WERI-Rb-1 (cell line): ENCODE results near the gene MITF.
A peak's percentile ranks its signal among the peaks of the same experiment; 100 is the strongest.

ENCODE experiments used
- DNase-seq: peaks from one replicate; pipeline ENCODE4 v3.0.0-alpha.2; 2020
- H3K27ac ChIP-seq: fragments of 250-450 bp; sonication (Bioruptor Pico); 2 replicates; pipeline ENCODE4 v1.5.1; 2020; ENCODE audit warnings: mild to moderate bottlenecking, moderate library complexity
- H3K27me3 ChIP-seq: fragments of 250-450 bp; sonication (Bioruptor Pico); 2 replicates; pipeline ENCODE4 v1.5.1; 2021; ENCODE audit warnings: mild to moderate bottlenecking, low read depth, moderate library complexity; ENCODE audit not compliant: insufficient read depth, severe bottlenecking
- H3K36me3 ChIP-seq: fragments of 250-450 bp; sonication (Bioruptor Pico); 2 replicates; pipeline ENCODE4 v1.5.1; 2020; ENCODE audit warnings: mild to moderate bottlenecking, moderate library complexity
- H3K4me3 ChIP-seq: 2 replicates; pipeline ENCODE4 v1.5.1; 2011; ENCODE audit warnings: low read depth, mild to moderate bottlenecking, control low read depth, low read length
- H3K9me3 ChIP-seq: fragments of 250-450 bp; sonication (Bioruptor Pico); 2 replicates; pipeline ENCODE4 v1.5.1; 2021; ENCODE audit warnings: mild to moderate bottlenecking, moderate library complexity; ENCODE audit not compliant: severe bottlenecking
- TF ChIP-seq, protein P1 (sequence below): IDR thresholded peaks from 2 replicates; pipeline ENCODE4 v1.5.1; 2011; ENCODE audit warnings: low read depth, mild to moderate bottlenecking, control low read depth, inconsistent platforms, low read length

MITF gene

DNA sequence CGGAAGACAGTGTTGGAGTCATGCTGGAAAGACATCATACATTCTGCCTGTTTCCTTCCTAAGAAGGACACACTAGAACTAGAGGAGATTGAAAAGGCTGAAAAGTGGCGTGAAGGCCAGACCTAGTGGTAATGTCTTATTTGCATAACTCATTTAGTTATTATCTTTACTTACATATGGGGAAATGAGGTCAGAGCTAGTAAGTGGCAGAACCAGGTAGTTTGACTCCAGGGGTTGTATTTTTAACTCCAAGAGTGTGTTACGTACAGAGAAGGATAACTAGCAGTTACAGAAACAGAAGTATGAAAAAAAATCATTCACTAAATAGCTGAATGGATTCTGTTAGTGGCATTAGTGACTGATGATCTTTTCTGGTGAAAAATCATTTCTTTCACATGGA, 108.0 kb downstream of the MITF start:
- Histone ChIP-seq H3K4me3 (no peak overlapping the region), H3K27me3 (no peaks in the 10 kb centered on the region), H3K36me3 (no peaks in the 10 kb centered on the region), H3K9me3 (no peaks in the 10 kb centered on the region), H3K27ac (no peak overlapping the region)
- no peak for DNase-seq
- TF ChIP-seq, protein P1, sequence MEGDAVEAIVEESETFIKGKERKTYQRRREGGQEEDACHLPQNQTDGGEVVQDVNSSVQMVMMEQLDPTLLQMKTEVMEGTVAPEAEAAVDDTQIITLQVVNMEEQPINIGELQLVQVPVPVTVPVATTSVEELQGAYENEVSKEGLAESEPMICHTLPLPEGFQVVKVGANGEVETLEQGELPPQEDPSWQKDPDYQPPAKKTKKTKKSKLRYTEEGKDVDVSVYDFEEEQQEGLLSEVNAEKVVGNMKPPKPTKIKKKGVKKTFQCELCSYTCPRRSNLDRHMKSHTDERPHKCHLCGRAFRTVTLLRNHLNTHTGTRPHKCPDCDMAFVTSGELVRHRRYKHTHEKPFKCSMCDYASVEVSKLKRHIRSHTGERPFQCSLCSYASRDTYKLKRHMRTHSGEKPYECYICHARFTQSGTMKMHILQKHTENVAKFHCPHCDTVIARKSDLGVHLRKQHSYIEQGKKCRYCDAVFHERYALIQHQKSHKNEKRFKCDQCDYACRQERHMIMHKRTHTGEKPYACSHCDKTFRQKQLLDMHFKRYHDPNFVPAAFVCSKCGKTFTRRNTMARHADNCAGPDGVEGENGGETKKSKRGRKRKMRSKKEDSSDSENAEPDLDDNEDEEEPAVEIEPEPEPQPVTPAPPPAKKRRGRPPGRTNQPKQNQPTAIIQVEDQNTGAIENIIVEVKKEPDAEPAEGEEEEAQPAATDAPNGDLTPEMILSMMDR: no peak

DNA sequence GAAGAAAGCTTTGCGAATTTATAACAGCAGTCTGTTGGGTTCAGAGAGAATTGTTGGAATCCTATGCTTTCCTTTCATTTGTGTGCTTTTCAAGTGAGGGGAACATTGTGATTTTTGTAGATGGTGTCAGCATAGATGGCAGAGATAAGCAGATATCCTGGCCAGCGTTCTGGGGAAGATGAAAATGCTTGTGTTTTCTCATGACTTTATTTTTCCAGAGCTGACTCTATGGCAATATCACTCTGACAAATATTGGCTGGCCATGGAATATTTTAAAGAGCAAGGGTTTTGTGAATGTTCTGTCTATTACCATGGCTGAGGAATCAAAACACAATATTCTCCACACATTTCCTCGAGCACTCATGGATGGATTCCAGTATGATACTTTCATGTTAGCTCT, 108.8 kb downstream of the MITF start:
- H3K4me3 ChIP-seq: no peak overlapping the region
- TF ChIP-seq, protein P1: no peak
- no peak for DNase-seq
- no peak overlapping the region for H3K27ac ChIP-seq
- no peaks in the 10 kb centered on the region for H3K27me3 ChIP-seq
- H3K36me3 ChIP-seq: no peaks in the 10 kb centered on the region
- H3K9me3 ChIP-seq: no peaks in the 10 kb centered on the region

GRCh38 chr3:69850849-69851248, 111.6 kb downstream of the MITF start:
- DNase-seq: no peak
- H3K9me3 ChIP-seq: no peaks in the 10 kb centered on the region
- no peaks in the 10 kb centered on the region for H3K27me3 ChIP-seq
- TF ChIP-seq, protein P1: no peak
- H3K4me3 ChIP-seq: no peak overlapping the region
- H3K27ac ChIP-seq: no peak overlapping the region
- no peaks in the 10 kb centered on the region for H3K36me3 ChIP-seq

- TF ChIP-seq, protein P1: no peak
- Histone ChIP-seq H3K27me3 (no peaks in the 10 kb centered on the region), H3K36me3 (no peaks in the 10 kb centered on the region), H3K4me3 (no peak overlapping the region), H3K27ac (no peak overlapping the region), H3K9me3 (no peaks in the 10 kb centered on the region)
- DNase-seq: no peak
Observed at GRCh38 chr3:69853027-69853426, 113.8 kb downstream of the MITF start.

DNA sequence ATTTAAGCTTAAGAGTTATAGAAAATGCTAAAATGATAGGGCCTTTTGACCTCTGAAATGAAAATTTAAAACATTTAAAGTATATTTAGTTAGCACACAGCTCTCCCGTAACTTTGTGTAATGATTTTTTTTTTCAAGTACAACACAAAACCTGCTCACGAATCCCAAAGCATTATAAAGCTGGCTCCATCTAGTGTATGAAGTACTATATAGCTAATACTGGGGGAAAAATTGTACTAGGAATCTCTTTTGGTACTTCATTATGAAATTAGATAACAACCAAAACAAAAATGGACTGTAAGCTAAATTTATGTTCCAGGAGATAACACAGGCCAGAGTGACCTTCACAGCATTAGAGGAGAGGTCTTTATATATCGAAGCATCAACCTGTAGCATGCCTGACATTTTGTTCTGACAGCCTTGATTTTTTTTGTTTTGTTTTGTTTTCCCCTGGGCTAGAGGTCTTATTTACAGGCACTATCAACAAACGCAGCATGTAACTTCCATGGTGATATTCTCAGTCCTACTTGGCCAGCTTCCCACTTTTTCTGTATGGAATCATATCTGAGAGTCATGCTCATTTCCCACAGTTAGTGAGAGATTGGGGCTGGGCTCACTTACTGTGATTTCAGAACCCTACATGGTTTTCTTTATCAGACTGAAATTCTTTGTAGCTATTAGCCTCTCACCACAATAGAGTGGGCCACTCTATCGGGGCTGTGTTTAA, 116.3 kb downstream of the MITF start:
- no peak overlapping the region for H3K27ac ChIP-seq
- DNase-seq: no peak
- TF ChIP-seq, protein P1: 0 out of 2 replicates have a peak, but pooled peaks have one; percentile 9
- no peaks in the 10 kb centered on the region for H3K36me3 ChIP-seq
- no peaks in the 10 kb centered on the region for H3K9me3 ChIP-seq
- H3K4me3 ChIP-seq: no peak overlapping the region
- no peaks in the 10 kb centered on the region for H3K27me3 ChIP-seq
